Measurements from ENCODE around the gene TSKU. TPM values are rescaled to one million over a fixed set of nuclear protein-coding genes. Genes with fewer than 3 reads are reported as not detected.

Gene TSKU
- total and polyA plus RNA-seq, 9 of the 15 experiments (the other 6 are each of a cell fraction or from before 2014, with no cell fraction given) = 0.60 to 11.9 (median 8.4) TPM

GRCh38 chr11:76783896-76784813 is 999 bp downstream of the TSKU start (continued):
- TF ChIP-seq ZNF232 (CRISPR knock-in tag; IDR thresholded peaks at IDR 0.05) (no peak), RFX7 (CRISPR knock-in tag; IDR thresholded peaks at IDR 0.05) (no peak), ZNF3 (CRISPR knock-in tag; IDR thresholded peaks at IDR 0.05) (no peak), NUFIP1 (IDR thresholded peaks at IDR 0.05; ENCODE audit: partially characterized antibody) (no peak), ZNF324 (CRISPR knock-in tag; IDR thresholded peaks at IDR 0.05) (no peak), NCOR1 (IDR thresholded peaks at IDR 0.05) (peak; percentile 31; the same call in 1 of the 2 replicates), JUND (IDR thresholded peaks at IDR 0.05; ENCODE audit: borderline replicate concordance, low read depth, low read length) (peak; percentile 30; the same call in 1 of the 2 replicates), JUND (tag; IDR thresholded peaks at IDR 0.05; ENCODE audit: borderline replicate concordance, low read depth, low read length) (no peak; the same call in 2 of the 3 replicates), TRIM25 (IDR thresholded peaks at IDR 0.05; ENCODE audit: borderline replicate concordance) (no peak), NFXL1 (CRISPR knock-in tag; IDR thresholded peaks at IDR 0.05) (no peak), DIDO1 (tag; IDR thresholded peaks at IDR 0.05; ENCODE audit: low read depth) (no peak), CREM (IDR thresholded peaks at IDR 0.05; ENCODE audit: low read depth) (peak; percentile 62), HDAC3 (IDR thresholded peaks at IDR 0.05; ENCODE audit: borderline replicate concordance, partially characterized antibody) (no peak), NR1H2 (CRISPR knock-in tag; IDR thresholded peaks at IDR 0.05) (0 out of 2 replicates have a peak, but pooled peaks have one; percentile 56), MCM7 (IDR thresholded peaks at IDR 0.05) (no peak), ZNF12 (CRISPR knock-in tag; IDR thresholded peaks at IDR 0.05) (peak; percentile 59; the same call in 1 of the 2 replicates), HDAC2 (IDR thresholded peaks at IDR 0.05) (no peak), ZNF785 (CRISPR knock-in tag; IDR thresholded peaks at IDR 0.05) (no peak), ZNF518B (CRISPR knock-in tag; IDR thresholded peaks at IDR 0.05) (no peak), MAZ (CRISPR knock-in tag; conservative IDR thresholded peaks at IDR 0.05 in 1 of 2, IDR thresholded peaks at IDR 0.05 in 1 of 2) (peak; percentile 40 to 67; a peak in 3 of 4 replicates), MTF1 (CRISPR knock-in tag; IDR thresholded peaks at IDR 0.05; ENCODE audit: borderline replicate concordance) (no peak), EZH2 (IDR thresholded peaks at IDR 0.05; ENCODE audit: borderline replicate concordance, low read depth, low read length) (no peak), ELK3 (CRISPR knock-in tag; IDR thresholded peaks at IDR 0.05) (no peak)

Data from K562 (cell line).